Cardiac muscle cell (in vitro differentiated cells and primary cell): ENCODE data around the gene NUDT4B. TPM values are rescaled to one million over a fixed set of nuclear protein-coding genes. Genes with fewer than 3 reads are reported as not detected.
"Not testable (repeated sequence)": the region's sequence is repeated elsewhere in the genome, so short reads cannot be mapped to it uniquely, and the experiment has no call there.

Experiments
- DNase-seq, 2 donors: peaks; one replicate each; pipeline versions ENCODE4 v3.0.0 to v3.0.0-alpha.2; 2010 to 2017; ENCODE audit warnings: low read depth in 1 of 2, low spot score in 1 of 2
- H3K27ac ChIP-seq: fragments of 200-600 bp; sonication (generic); 2 replicates; pipeline ENCODE4 v1.5.1; 2016
- H3K27me3 ChIP-seq: fragments of 200-600 bp; sonication (generic); 2 replicates; pipeline ENCODE4 v1.6.0; 2016; ENCODE audit warnings: control low read depth
- H3K36me3 ChIP-seq: fragments of 200-600 bp; sonication (generic); 2 replicates; pipeline ENCODE4 v1.5.1; 2016; ENCODE audit warnings: control low read depth
- H3K4me1 ChIP-seq: fragments of 200-600 bp; sonication (generic); 2 replicates; pipeline ENCODE4 v1.8.1; 2017; ENCODE audit warnings: low read depth, mild to moderate bottlenecking, mixed run types
- H3K4me3 ChIP-seq: fragments of 200-600 bp; sonication (generic); 2 replicates; pipeline ENCODE4 v1.5.1; 2016; ENCODE audit warnings: mild to moderate bottlenecking
- H3K9me3 ChIP-seq: fragments of 200-600 bp; sonication (generic); 2 replicates; pipeline ENCODE4 v1.5.1; 2017; ENCODE audit warnings: low read depth, mild to moderate bottlenecking, control low read depth
- polyA plus RNA-seq: library from polyadenylated mRNA; unstranded; fragments of >200 nt; fragmentation: Nextera tagmentation; extraction: Ambion mirVana; gene quantifications from 2 replicates; pipeline ENCODE4 v1.2.1, GENCODE V29; 2016
- total RNA-seq: library from RNA; depleted of rRNA; stranded (reverse); fragments of >200 nt; gene quantifications from 2 replicates; pipeline ENCODE4 v1.2.3, GENCODE V29; 2016

Gene NUDT4B
- total and polyA plus RNA-seq, 2 experiments from 2014 or later, result 72.0 TPM; not detected in 1

DNA sequence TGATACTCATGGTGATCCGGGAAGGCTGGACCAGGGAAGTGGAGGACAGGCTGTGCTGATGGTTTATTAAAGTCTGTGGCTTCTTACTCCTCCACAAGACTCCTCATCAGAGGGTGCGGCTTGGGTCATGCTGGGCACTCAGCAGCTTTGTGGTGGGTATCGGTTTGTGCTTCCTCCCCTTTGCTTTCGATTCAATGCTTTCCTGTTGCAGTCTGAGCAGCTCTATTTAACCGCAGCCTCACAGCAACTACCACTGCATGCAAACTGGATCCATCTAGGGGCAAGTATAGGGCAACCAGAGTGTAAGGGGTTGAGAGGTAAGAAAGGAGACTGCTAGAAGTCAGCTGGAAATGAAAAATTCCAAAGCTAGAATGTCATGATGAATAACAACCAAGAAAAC is 9.8 kb downstream of the NUDT4B start:
- DNase-seq, H3K36me3 ChIP-seq, H3K27me3 ChIP-seq, H3K4me3 ChIP-seq, H3K9me3 ChIP-seq, H3K27ac ChIP-seq, H3K4me1 ChIP-seq: not testable (repeated sequence)

GRCh38 chr1:148758925-148759324 is 10.4 kb downstream of the NUDT4B start:
- not testable (repeated sequence) for H3K4me1 ChIP-seq, H3K4me3 ChIP-seq, H3K27ac ChIP-seq, H3K9me3 ChIP-seq, H3K27me3 ChIP-seq, H3K36me3 ChIP-seq, DNase-seq

DNA sequence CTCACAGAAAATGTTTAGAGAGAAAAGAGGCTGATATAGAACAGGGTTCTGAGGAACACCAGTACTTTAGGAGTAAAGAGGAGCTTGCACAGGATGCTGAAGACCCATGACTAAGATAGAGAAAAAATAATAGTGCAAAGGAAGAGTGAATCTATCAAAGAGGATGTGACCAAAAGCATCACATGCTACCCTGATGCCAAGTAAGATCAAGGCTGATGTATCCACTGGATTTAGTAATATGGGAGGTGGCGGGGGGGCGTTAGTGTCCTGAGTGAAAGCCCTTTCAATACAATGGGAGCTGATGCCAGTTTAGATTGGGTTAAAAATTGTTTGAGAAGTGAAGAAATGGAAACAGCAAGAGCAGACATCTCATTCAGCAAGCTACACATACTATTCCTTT is 11.2 kb downstream of the NUDT4B start:
- H3K4me1 ChIP-seq, DNase-seq, H3K27ac ChIP-seq, H3K36me3 ChIP-seq, H3K27me3 ChIP-seq, H3K9me3 ChIP-seq, H3K4me3 ChIP-seq: not testable (repeated sequence)

DNA sequence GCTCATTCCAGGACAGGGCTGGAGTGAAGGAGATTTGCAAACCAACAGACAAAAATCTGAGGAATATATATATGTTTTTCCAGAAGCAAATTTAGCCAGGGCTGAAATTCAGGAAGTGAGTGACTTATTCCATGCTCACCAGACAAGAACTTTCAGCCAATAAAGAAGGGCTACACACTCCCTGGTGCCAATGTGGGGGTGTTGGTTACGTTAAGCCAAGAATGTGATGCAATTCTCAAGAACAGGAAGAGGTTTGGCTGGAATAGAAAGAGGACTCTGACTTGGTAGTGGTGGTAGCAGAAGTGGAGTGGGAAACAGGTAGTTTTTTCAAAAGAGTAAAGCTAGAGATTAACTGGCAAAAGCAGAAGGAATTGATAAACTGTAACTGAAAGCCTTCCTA is 11.6 kb downstream of the NUDT4B start:
- not testable (repeated sequence) for H3K36me3 ChIP-seq, DNase-seq, H3K4me1 ChIP-seq, H3K27me3 ChIP-seq, H3K4me3 ChIP-seq, H3K27ac ChIP-seq, H3K9me3 ChIP-seq

DNA sequence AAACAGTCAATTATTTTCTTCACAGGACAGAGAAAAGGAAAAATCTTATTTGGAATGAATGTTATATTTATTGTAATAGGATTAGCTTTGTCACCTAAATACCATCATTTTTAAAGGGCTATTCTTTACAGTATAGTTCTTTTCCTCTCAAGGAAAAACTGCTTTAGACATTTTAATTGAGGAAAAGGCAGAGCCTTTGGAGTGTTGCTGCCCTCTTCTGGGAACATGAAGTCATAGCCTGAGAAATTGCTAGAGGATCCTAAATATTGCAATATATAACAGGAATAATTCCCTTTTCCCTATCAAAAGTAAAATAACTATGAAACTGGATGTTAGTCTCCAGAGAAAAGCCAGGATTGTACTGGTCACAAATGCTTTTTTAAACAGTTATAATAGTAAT is 12.8 kb downstream of the NUDT4B start:
- not testable (repeated sequence) for H3K27ac ChIP-seq, H3K27me3 ChIP-seq, H3K9me3 ChIP-seq, H3K36me3 ChIP-seq, H3K4me1 ChIP-seq, DNase-seq, H3K4me3 ChIP-seq

DNA sequence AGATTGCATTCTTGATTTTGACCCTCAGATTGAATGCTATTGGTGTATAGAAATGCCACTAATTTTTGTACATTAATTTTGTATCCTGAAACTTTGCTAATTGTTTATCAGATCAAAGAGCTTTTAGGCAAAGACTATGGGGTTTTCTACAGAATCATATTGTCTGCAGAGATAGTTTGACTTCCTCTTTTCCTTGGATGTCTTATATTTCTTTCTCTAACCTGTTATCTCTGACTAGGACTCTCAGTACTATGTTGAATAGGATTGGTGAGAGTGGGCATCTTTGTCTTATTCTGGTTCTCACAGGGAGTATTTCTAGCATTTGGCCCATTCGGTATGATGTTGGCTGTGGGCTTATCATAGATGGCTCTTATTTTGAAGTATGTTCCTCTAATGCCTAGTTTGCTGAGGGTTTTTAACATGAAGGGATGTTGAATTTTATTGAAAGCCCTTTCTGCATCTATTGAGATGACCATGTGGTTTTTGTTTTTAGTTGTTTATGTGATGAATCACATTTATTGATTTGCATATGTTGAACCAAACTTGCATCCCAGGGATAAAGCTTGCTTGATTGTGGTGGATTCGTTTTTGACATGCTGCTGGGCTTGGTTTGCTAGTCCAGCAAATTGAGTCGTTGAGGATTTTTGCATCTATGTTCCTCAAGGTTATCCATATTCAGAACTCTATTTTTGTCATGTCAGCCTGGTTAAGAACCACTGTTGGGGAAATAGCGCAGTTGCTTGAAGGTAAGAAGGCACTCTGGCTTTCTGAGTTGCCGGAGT is 16.9 kb downstream of the NUDT4B start:
- H3K9me3 ChIP-seq, H3K36me3 ChIP-seq, H3K27me3 ChIP-seq, H3K27ac ChIP-seq, H3K4me3 ChIP-seq, DNase-seq, H3K4me1 ChIP-seq: not testable (repeated sequence)

- H3K4me3 ChIP-seq, H3K9me3 ChIP-seq, H3K36me3 ChIP-seq, H3K27me3 ChIP-seq, H3K4me1 ChIP-seq, DNase-seq, H3K27ac ChIP-seq: not testable (repeated sequence)
Observed at GRCh38 chr1:148768541-148768940, 20.0 kb downstream of the NUDT4B start.

DNA sequence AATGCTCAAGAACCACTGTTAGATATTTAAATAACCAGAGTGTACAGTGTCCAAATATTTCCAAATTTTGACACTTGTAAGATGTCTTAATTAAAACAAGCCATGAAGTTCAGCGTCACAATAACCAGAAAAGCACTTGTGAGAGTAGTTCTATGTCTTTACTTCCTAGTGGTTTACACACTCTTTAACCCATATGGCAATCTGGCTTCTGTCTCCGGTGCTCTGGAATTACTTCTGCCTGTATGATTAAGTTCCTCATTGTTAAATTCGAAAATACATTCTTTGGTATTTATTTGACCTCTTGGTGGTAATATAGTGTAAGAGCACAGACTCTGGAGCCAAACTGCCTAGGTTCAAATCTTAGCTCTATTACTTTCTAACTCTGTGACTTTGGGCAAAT is 20.9 kb downstream of the NUDT4B start:
- H3K36me3 ChIP-seq, H3K4me1 ChIP-seq, H3K27ac ChIP-seq: not testable (repeated sequence)

DNA sequence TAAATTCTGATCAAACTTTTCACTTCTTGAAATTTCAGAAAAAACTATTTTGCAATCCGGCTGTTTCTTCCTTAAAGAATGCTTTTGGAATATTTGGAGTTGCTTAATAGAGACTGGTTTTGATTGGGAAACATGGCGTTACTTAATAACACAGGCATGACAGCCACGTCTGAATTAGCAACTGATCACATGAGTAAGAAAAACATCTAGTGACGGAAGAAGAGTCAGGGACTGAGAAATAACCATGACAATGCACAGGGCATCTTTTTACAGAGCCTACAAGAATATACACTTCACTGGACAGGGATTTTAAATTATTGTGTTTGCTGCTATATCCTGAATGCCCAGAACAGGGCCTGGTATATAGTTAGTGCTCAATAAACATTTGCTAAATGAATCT is 25.1 kb downstream of the NUDT4B start:
- H3K9me3 ChIP-seq, H3K27me3 ChIP-seq, H3K4me1 ChIP-seq, H3K27ac ChIP-seq, H3K4me3 ChIP-seq, DNase-seq, H3K36me3 ChIP-seq: not testable (repeated sequence)

More for the DNA sequence above, 20.9 kb downstream of the NUDT4B start:
- H3K27me3 ChIP-seq, H3K9me3 ChIP-seq, H3K4me3 ChIP-seq, DNase-seq: not testable (repeated sequence)

- not testable (repeated sequence) for H3K27me3 ChIP-seq, H3K36me3 ChIP-seq, H3K27ac ChIP-seq, H3K4me1 ChIP-seq, H3K9me3 ChIP-seq, DNase-seq, H3K4me3 ChIP-seq
Observed at GRCh38 chr1:148774102-148774501, 25.5 kb downstream of the NUDT4B start.

DNA sequence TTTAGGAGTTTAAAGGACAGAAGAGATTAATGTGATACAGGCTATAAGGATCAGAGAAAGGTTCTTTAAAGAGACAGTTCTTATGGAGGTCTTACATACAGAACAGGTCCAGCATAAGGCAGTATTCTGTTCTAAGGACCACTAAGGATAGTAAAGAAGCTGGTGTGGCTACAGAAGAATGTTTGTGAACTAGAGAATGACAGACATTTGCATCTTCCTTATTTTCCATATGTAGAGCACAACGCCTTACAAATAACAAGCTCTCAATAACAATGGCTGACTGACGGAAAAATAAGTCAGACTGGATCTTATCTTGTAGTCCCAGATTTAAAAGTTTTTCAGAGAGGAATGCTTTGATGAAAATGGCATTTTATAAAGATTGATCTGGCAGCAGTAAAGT is 26.7 kb downstream of the NUDT4B start:
- H3K4me3 ChIP-seq, H3K9me3 ChIP-seq, DNase-seq, H3K27ac ChIP-seq, H3K27me3 ChIP-seq, H3K36me3 ChIP-seq, H3K4me1 ChIP-seq: not testable (repeated sequence)

GRCh38 chr1:148777649-148778048 is 29.1 kb downstream of the NUDT4B start:
- H3K4me3 ChIP-seq, H3K27me3 ChIP-seq, H3K36me3 ChIP-seq, H3K4me1 ChIP-seq, H3K9me3 ChIP-seq, H3K27ac ChIP-seq, DNase-seq: not testable (repeated sequence)

GRCh38 chr1:148780404-148780803 is 31.8 kb downstream of the NUDT4B start:
- not testable (repeated sequence) for H3K4me3 ChIP-seq, H3K27me3 ChIP-seq, DNase-seq, H3K4me1 ChIP-seq, H3K27ac ChIP-seq, H3K9me3 ChIP-seq, H3K36me3 ChIP-seq

DNA sequence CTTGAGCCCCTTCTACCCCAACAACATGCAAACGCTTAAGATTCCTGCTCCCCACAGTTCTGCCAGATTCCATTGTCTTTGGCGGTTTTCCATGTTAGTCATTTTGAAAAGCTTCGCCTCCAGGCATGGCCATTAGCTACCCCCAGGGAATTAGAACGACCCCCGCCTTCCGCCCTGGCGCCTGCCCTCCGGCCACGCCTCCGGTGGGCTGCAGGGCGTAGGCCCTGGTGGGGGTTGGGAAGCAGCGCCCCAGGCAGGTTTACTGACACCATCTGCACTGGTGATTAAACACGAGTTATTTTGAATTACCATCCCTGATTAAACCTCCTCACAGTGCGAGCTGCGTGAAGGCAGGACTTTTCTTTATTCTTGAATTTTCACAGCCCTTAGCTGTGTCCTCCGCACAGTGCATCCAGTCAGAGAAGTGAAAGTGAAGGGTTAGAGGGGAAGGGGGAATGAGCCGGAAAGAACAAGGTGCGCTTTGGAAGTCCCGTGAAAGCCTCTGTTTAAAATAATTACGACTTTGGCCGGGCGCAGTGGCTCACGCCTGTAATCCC is 43.0 kb downstream of the NUDT4B start:
- H3K4me1 ChIP-seq, H3K27me3 ChIP-seq, H3K4me3 ChIP-seq, H3K9me3 ChIP-seq, DNase-seq, H3K36me3 ChIP-seq, H3K27ac ChIP-seq: not testable (repeated sequence)
